Measurements from ENCODE around the gene CYP20A1.

DNA sequence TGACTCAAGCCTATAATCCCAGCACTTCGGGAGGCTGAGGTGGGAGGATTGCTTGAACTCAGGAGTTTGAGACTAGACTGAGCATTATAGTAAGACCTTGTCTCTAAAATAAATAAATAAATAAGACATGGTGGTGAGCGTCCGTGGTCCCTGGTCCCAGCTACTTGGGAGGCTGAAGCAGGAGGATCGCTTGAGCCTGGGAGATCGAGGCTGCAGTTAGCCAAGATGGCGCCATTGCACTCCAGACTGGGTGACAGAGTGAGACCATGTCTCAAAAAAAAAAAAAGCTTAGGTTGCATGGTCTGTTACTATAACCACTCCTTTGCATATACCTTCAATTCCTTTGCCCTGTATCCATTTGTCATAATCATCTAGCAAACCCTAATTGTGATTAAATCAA, 3.7 kb downstream of the CYP20A1 start:
- TF ChIP-seq, protein P1, sequence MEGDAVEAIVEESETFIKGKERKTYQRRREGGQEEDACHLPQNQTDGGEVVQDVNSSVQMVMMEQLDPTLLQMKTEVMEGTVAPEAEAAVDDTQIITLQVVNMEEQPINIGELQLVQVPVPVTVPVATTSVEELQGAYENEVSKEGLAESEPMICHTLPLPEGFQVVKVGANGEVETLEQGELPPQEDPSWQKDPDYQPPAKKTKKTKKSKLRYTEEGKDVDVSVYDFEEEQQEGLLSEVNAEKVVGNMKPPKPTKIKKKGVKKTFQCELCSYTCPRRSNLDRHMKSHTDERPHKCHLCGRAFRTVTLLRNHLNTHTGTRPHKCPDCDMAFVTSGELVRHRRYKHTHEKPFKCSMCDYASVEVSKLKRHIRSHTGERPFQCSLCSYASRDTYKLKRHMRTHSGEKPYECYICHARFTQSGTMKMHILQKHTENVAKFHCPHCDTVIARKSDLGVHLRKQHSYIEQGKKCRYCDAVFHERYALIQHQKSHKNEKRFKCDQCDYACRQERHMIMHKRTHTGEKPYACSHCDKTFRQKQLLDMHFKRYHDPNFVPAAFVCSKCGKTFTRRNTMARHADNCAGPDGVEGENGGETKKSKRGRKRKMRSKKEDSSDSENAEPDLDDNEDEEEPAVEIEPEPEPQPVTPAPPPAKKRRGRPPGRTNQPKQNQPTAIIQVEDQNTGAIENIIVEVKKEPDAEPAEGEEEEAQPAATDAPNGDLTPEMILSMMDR (IDR thresholded peaks at IDR 0.05; ENCODE audit: low read depth, low read length, poor library complexity, severe bottlenecking): no peak
- TF ChIP-seq EZH2phosphoT487 (IDR thresholded peaks at IDR 0.05; ENCODE audit: borderline replicate concordance, low read length): no peak
